WTC11 (cell line): ENCODE data around the gene C2orf15.

Experiments
- ETV6 ChIP-seq: sonication (generic); formaldehyde crosslinking; IDR thresholded peaks from 2 replicates; pipeline ENCODE4 v1.8.1; 2022; ENCODE audit warnings: mild to moderate bottlenecking, missing genetic modification reagents
- TF ChIP-seq, protein P1 (sequence below): fragments of 200-600 bp; IDR thresholded peaks from 2 replicates; pipeline ENCODE4 v1.8.0; 2022; ENCODE audit warnings: antibody characterized with exemption

- TF ChIP-seq, protein P1, sequence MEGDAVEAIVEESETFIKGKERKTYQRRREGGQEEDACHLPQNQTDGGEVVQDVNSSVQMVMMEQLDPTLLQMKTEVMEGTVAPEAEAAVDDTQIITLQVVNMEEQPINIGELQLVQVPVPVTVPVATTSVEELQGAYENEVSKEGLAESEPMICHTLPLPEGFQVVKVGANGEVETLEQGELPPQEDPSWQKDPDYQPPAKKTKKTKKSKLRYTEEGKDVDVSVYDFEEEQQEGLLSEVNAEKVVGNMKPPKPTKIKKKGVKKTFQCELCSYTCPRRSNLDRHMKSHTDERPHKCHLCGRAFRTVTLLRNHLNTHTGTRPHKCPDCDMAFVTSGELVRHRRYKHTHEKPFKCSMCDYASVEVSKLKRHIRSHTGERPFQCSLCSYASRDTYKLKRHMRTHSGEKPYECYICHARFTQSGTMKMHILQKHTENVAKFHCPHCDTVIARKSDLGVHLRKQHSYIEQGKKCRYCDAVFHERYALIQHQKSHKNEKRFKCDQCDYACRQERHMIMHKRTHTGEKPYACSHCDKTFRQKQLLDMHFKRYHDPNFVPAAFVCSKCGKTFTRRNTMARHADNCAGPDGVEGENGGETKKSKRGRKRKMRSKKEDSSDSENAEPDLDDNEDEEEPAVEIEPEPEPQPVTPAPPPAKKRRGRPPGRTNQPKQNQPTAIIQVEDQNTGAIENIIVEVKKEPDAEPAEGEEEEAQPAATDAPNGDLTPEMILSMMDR, result no peak
- no peak for TF ChIP-seq ETV6
Measured at GRCh38 chr2:99140056-99140859, 1.2 kb upstream of the C2orf15 start.
